ENCODE results near the gene ADAT1. TPM values are rescaled to one million over a fixed set of nuclear protein-coding genes. Genes with fewer than 3 reads are reported as not detected.

The ADAT1 gene
- total and polyA plus RNA-seq, 5 donors from 2014 or later, result 40.1 to 98.7 (median 55.7) TPM

GRCh38 chr16:75570396-75571065 lies 52.5 kb downstream of the ADAT1 start:
- peaks cover 36% of the 10 kb centered on the region for H3K4me1 ChIP-seq (ENCODE audit: control insufficient read depth, insufficient read depth, low read length, poor library complexity, severe bottlenecking)

GRCh38 chr16:75567911-75568310 lies 55.2 kb downstream of the ADAT1 start:
- H3K36me3 Mint-ChIP-seq, result peaks cover 23% of the 10 kb centered on the region
- no peaks in the 10 kb centered on the region for H3K9me3 Mint-ChIP-seq
- H3K4me1 ChIP-seq (ENCODE audit: control insufficient read depth, insufficient read depth, low read length, poor library complexity, severe bottlenecking), result peaks cover 45% of the 10 kb centered on the region
- peaks cover 19% of the 10 kb centered on the region for H3K27me3 Mint-ChIP-seq
- peaks cover 0 to 67% (median 36%) of the 10 kb centered on the region in 4 donors for H3K4me1 Mint-ChIP-seq
- no peak overlapping the region for H3K27ac ChIP-seq (ENCODE audit: insufficient read depth, low read length, poor library complexity, severe bottlenecking)
- no peaks in the 10 kb centered on the region for H3K9me3 ChIP-seq (ENCODE audit: control insufficient read depth in 2 of 2, low read length in 2 of 2)
- H3K27me3 ChIP-seq (ENCODE audit: control insufficient read depth, insufficient read depth, low read length), result peaks cover 2% of the 10 kb centered on the region
- peak overlapping the region; percentile 73 to 84 (median 79) for H3K27ac Mint-ChIP-seq
- peak overlapping the region; percentile 83 to 100 (median 94) for H3K4me3 Mint-ChIP-seq
- H3K36me3 ChIP-seq (ENCODE audit: control insufficient read depth, insufficient read depth, low read length), result peaks cover 52% of the 10 kb centered on the region
- DNase-seq (no peak), ATAC-seq (ENCODE audit: low read depth in 2 of 2) (no peak)
- peak overlapping the region; percentile 80 for H3K4me3 ChIP-seq (ENCODE audit: low read depth, low read length)

More at GRCh38 chr16:75570396-75571065, 52.5 kb downstream of the ADAT1 start:
- Histone ChIP-seq H3K27me3 (ENCODE audit: control insufficient read depth, insufficient read depth, low read length) (no peaks in the 10 kb centered on the region), H3K4me3 (ENCODE audit: low read depth, low read length) (no peak overlapping the region), H3K27ac (ENCODE audit: insufficient read depth, low read length, poor library complexity, severe bottlenecking) (no peak overlapping the region), H3K36me3 (ENCODE audit: control insufficient read depth, insufficient read depth, low read length) (peaks cover 72% of the 10 kb centered on the region), H3K9me3 (ENCODE audit: control insufficient read depth in 2 of 2, low read length in 2 of 2) (no peaks in the 10 kb centered on the region)
- DNase-seq (no peak), ATAC-seq (ENCODE audit: low read depth in 2 of 2) (no peak)
- Mint-ChIP-seq H3K27me3 (peaks cover 7% of the 10 kb centered on the region), H3K27ac (peak overlapping the region in 1 of 3 donors; percentile 66), H3K9me3 (no peaks in the 10 kb centered on the region), H3K36me3 (peaks cover 39% of the 10 kb centered on the region), H3K4me1 (peaks cover 10 to 72% (median 44%) of the 10 kb centered on the region in 4 donors), H3K4me3 (peak overlapping the region in 1 of 4 donors; percentile 68)

- Histone ChIP-seq H3K4me1 (ENCODE audit: control insufficient read depth, insufficient read depth, low read length, poor library complexity, severe bottlenecking) (peaks cover 45% of the 10 kb centered on the region), H3K36me3 (ENCODE audit: control insufficient read depth, insufficient read depth, low read length) (peaks cover 41% of the 10 kb centered on the region), H3K27me3 (ENCODE audit: control insufficient read depth, insufficient read depth, low read length) (peaks cover 4% of the 10 kb centered on the region), H3K27ac (ENCODE audit: insufficient read depth, low read length, poor library complexity, severe bottlenecking) (peak overlapping the region; percentile 79), H3K4me3 (ENCODE audit: low read depth, low read length) (peak overlapping the region; percentile 80), H3K9me3 (ENCODE audit: control insufficient read depth in 2 of 2, low read length in 2 of 2) (no peaks in the 10 kb centered on the region)
- ATAC-seq (ENCODE audit: low read depth in 2 of 2), result no peak
- Mint-ChIP-seq H3K27me3 (peaks cover 25% of the 10 kb centered on the region), H3K27ac (peak overlapping the region in 2 of 3 donors; percentile 73 to 84), H3K36me3 (peaks cover 19% of the 10 kb centered on the region), H3K9me3 (no peaks in the 10 kb centered on the region), H3K4me3 (peak overlapping the region; percentile 83 to 100 (median 94)), H3K4me1 (peaks cover 0 to 58% (median 31%) of the 10 kb centered on the region in 4 donors)
- DNase-seq, result peak; percentile 15 to 35 (median 16)
These were observed 56.3 kb downstream of the ADAT1 start for GRCh38 chr16:75566758-75567255.

GRCh38 chr16:75566040-75566757 lies 56.9 kb downstream of the ADAT1 start, which contains the start of gene GABARAPL2:
GABARAPL2 (plus strand) TSS chr16:75566379; CDS start chr16:75566487, 108 bp downstream.
- Histone ChIP-seq H3K27ac (ENCODE audit: insufficient read depth, low read length, poor library complexity, severe bottlenecking) (peak within 1 kb of the TSS; percentile 79), H3K27me3 (ENCODE audit: control insufficient read depth, insufficient read depth, low read length) (peaks cover 7% of the 10 kb centered on the region), H3K4me1 (ENCODE audit: control insufficient read depth, insufficient read depth, low read length, poor library complexity, severe bottlenecking) (peaks cover 45% of the 10 kb centered on the region), H3K36me3 (ENCODE audit: control insufficient read depth, insufficient read depth, low read length) (peaks cover 35% of the 10 kb centered on the region), H3K4me3 (ENCODE audit: low read depth, low read length) (peak within 1 kb of the TSS; percentile 95), H3K9me3 (ENCODE audit: control insufficient read depth in 2 of 2, low read length in 2 of 2) (no peaks in the 10 kb centered on the region)
- Mint-ChIP-seq H3K27me3 (peaks cover 31% of the 10 kb centered on the region), H3K27ac (peak within 1 kb of the TSS; percentile 92 to 98 (median 94)), H3K36me3 (peaks cover 16% of the 10 kb centered on the region), H3K9me3 (no peaks in the 10 kb centered on the region), H3K4me1 (peaks cover 0 to 54% (median 31%) of the 10 kb centered on the region in 4 donors), H3K4me3 (peak within 1 kb of the TSS; percentile 94 to 100 (median 96))
- ATAC-seq (ENCODE audit: low read depth in 2 of 2) (peak; percentile 79 to 83), DNase-seq (peak; percentile 88 to 92 (median 90))

GRCh38 chr16:75565640-75566039 lies 57.4 kb downstream of the ADAT1 start:
- Mint-ChIP-seq H3K36me3 (peaks cover 14% of the 10 kb centered on the region), H3K9me3 (no peaks in the 10 kb centered on the region), H3K27me3 (peaks cover 36% of the 10 kb centered on the region), H3K4me3 (peak overlapping the region; percentile 94 to 100 (median 96)), H3K27ac (peak overlapping the region; percentile 20 to 98 (median 92)), H3K4me1 (peaks cover 0 to 51% (median 31%) of the 10 kb centered on the region in 4 donors)
- Histone ChIP-seq H3K27ac (ENCODE audit: insufficient read depth, low read length, poor library complexity, severe bottlenecking) (peak overlapping the region; percentile 79), H3K4me3 (ENCODE audit: low read depth, low read length) (peak overlapping the region; percentile 95), H3K36me3 (ENCODE audit: control insufficient read depth, insufficient read depth, low read length) (peaks cover 30% of the 10 kb centered on the region), H3K27me3 (ENCODE audit: control insufficient read depth, insufficient read depth, low read length) (peaks cover 7% of the 10 kb centered on the region), H3K9me3 (ENCODE audit: control insufficient read depth in 2 of 2, low read length in 2 of 2) (no peaks in the 10 kb centered on the region), H3K4me1 (ENCODE audit: control insufficient read depth, insufficient read depth, low read length, poor library complexity, severe bottlenecking) (peaks cover 45% of the 10 kb centered on the region)
- no peak for DNase-seq
- ATAC-seq (ENCODE audit: low read depth in 2 of 2), result peak in 1 of 2 donors; percentile 2

- H3K4me3 ChIP-seq (ENCODE audit: low read depth, low read length), result no peak overlapping the region
- no peak for ATAC-seq (ENCODE audit: low read depth in 2 of 2)
- Mint-ChIP-seq H3K4me3 (peak overlapping the region in 1 of 4 donors; percentile 7), H3K27me3 (peaks cover 31% of the 10 kb centered on the region), H3K27ac (no peak overlapping the region), H3K36me3 (no peaks in the 10 kb centered on the region), H3K4me1 (peaks cover 2 to 15% (median 8%) of the 10 kb centered on the region in 4 donors), H3K9me3 (no peaks in the 10 kb centered on the region)
- DNase-seq, result no peak
- H3K4me1 ChIP-seq (ENCODE audit: control insufficient read depth, insufficient read depth, low read length, poor library complexity, severe bottlenecking), result peaks cover 17% of the 10 kb centered on the region
- H3K27ac ChIP-seq (ENCODE audit: insufficient read depth, low read length, poor library complexity, severe bottlenecking), result no peak overlapping the region
- no peaks in the 10 kb centered on the region for H3K36me3 ChIP-seq (ENCODE audit: control insufficient read depth, insufficient read depth, low read length)
- no peaks in the 10 kb centered on the region for H3K9me3 ChIP-seq (ENCODE audit: control insufficient read depth in 2 of 2, low read length in 2 of 2)
- H3K27me3 ChIP-seq (ENCODE audit: control insufficient read depth, insufficient read depth, low read length), result peaks cover 10% of the 10 kb centered on the region
These were observed 63.3 kb downstream of the ADAT1 start for GRCh38 chr16:75559564-75560372.

- no peak overlapping the region for H3K27ac ChIP-seq (ENCODE audit: insufficient read depth, low read length, poor library complexity, severe bottlenecking)
- H3K4me1 ChIP-seq (ENCODE audit: control insufficient read depth, insufficient read depth, low read length, poor library complexity, severe bottlenecking), result peaks cover 16% of the 10 kb centered on the region
- Mint-ChIP-seq H3K27ac (no peak overlapping the region), H3K36me3 (no peaks in the 10 kb centered on the region), H3K27me3 (peaks cover 30% of the 10 kb centered on the region), H3K4me3 (peak overlapping the region in 1 of 4 donors; percentile 32), H3K4me1 (peaks cover 2 to 14% (median 8%) of the 10 kb centered on the region in 4 donors), H3K9me3 (no peaks in the 10 kb centered on the region)
- H3K36me3 ChIP-seq (ENCODE audit: control insufficient read depth, insufficient read depth, low read length), result no peaks in the 10 kb centered on the region
- DNase-seq (no peak), ATAC-seq (ENCODE audit: low read depth in 2 of 2) (no peak)
- peaks cover 8% of the 10 kb centered on the region for H3K27me3 ChIP-seq (ENCODE audit: control insufficient read depth, insufficient read depth, low read length)
- no peaks in the 10 kb centered on the region for H3K9me3 ChIP-seq (ENCODE audit: control insufficient read depth in 2 of 2, low read length in 2 of 2)
- no peak overlapping the region for H3K4me3 ChIP-seq (ENCODE audit: low read depth, low read length)
These were observed 64.2 kb downstream of the ADAT1 start for GRCh38 chr16:75558846-75559401.

All from CD4-positive, CD25-positive, alpha-beta regulatory T cell (primary cell).